ENCODE data around the gene DIP2C.

GRCh38 chr10:373015-373414 lies 316.5 kb downstream of the DIP2C start:
- TF ChIP-seq SUZ12 (IDR thresholded peaks at IDR 0.05) (no peak), SP1 (IDR thresholded peaks at IDR 0.05) (no peak)

Data from HEK293T (cell line).